ENCODE data around the gene CHIC2.

- TF ChIP-seq EZH2 (optimal IDR thresholded peaks at IDR 0.05; ENCODE audit: low read depth, low read length) = no peak
- TF ChIP-seq EZH2phosphoT487 (IDR thresholded peaks at IDR 0.05; ENCODE audit: low read length) = no peak
Observed at GRCh38 chr4:54067166-54067565, 2.8 kb upstream of the CHIC2 start.

Data from MM.1S (cell line).